GM18499 (cell line): Measurements from ENCODE around the gene P2RX6.
"Not testable (repeated sequence)": the region's sequence is repeated elsewhere in the genome, so short reads cannot be mapped to it uniquely, and the experiment has no call there.

Experiments used
- ATAC-seq: cut with Tn5 transposase; IDR thresholded peaks from one replicate; pipeline ENCODE4 v1.9.1; 2021; ENCODE audit warnings: moderate number of reproducible peaks; ENCODE audit not compliant: insufficient read depth, unreplicated experiment

Gene P2RX6

DNA sequence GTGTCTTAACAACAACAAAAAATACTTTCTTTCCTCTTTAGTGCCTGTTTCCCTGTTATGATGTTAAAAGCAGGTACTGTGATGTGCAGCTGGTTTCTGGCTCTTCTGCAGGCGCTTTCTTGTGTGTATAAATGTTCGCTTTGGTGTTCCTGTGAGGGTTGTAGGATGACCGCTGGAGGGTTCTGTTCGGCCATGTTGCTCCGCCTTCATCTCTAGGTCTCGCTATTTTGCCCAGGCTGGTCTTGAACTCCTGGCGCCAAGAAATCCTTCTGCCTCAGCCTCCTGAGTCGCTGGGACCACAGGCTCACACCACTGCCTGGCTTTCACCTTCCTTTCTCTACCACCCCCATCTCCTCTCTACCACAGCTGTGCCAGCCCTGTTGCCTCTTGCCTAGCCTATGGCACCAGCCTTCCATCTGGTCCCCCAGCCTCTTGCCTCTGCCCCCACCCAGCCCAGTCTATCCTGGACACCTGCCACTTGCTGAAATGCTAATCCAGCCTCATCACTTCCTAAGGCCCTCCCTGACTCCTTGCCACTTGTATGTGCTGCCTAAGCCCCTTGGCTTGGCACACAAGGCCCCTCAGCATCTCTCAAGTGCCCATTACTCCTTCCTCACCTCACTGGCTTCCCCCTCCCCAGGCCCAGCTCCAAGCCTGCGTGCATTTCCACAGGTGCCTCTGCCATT is 36.3 kb downstream of the P2RX6 start:
- ATAC-seq = no peak

DNA sequence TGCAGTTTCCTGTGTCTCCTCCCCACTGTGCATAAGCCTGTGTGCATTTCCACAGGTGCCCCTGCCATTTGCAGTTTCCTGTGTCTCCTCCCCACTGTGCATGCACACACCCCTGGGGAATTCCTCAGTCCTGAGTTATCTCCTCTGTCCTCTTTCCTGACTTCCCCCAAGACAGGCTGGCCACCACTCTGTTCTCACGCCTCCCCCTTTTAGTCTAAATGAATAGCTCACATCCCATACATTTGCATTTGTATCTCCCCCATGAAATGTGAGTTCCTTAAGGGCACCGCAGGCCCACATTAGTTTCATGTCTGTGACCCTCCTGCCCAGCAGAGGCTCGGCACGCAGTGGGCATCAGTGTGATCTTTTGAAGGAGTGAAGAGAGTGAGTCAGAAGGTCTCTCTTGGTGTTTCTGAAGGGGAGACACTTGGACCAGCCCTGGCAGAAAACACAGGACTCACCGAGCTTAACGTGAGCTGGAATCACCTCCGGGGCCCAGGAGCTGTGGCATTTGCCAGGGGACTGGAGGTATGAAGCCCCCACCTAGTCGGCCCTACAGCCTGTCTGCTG is 37.0 kb downstream of the P2RX6 start:
- ATAC-seq = no peak

DNA sequence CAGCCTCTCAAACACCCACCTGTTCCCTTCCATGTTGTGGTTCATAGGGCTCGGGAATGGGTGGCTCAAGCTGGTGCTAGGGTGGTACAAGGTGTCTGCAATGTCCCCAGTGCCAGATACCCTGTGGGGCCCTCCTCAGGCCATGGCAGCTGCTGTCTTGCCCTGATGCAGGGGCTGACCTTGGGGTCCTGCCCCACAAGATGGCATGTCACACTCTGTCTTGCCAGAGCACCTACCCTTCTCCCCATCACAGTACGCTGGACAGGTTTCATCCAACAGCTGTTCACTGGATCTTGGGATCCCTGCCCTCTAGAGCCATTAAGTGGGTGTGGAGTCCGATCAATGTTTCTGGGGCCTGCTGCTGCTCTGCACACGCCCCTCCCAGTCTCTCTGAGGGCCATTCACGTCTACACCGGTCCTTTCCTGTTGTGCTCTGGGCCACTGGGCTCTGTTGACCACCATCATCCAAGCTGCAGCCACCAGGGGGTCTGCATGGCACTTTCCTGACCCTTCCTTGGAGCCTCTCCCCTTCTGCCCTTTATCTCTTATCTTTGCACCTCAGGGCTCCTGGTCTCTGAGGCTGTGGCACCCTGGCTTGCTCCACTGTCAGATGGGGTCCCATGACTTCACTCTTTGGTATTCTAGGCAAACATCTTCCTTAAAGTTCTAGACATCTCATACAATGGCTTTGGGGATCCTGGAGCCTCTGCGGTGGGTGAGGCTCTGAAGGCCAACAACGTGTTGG is 37.9 kb downstream of the P2RX6 start:
- no peak for ATAC-seq

DNA sequence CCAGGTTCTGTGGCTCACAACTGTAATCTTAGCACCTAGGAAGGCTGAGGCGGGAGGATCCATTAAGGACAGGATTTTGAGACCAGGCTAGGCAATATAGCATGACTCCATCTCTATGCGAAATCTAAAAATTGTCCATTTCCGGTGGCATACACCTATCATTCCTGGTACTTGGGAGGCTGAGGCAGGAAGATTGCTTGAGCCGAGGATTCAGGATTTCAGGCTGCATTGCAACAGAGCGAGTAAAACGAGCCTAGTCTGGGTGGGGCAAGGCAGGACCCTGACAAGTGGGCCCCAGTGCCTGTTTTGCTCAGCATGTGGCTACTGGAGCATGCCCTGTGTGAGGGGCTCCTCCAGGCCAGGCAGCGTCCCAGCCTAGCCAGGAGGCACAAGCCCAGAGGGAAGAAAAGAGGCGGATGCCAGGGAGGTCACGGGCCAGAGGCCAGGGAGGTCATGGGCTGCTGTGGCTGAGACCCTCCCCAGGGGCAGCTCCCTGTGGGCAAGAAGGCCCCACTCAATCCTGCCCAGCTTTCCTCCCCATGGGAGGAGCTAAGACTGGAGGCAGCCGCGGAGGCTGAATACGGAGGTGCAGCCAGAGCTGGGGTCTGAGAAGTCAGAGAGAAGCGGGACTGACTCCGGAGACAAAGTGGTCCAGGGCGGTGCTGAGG is 39.2 kb downstream of the P2RX6 start:
- no peak for ATAC-seq

DNA sequence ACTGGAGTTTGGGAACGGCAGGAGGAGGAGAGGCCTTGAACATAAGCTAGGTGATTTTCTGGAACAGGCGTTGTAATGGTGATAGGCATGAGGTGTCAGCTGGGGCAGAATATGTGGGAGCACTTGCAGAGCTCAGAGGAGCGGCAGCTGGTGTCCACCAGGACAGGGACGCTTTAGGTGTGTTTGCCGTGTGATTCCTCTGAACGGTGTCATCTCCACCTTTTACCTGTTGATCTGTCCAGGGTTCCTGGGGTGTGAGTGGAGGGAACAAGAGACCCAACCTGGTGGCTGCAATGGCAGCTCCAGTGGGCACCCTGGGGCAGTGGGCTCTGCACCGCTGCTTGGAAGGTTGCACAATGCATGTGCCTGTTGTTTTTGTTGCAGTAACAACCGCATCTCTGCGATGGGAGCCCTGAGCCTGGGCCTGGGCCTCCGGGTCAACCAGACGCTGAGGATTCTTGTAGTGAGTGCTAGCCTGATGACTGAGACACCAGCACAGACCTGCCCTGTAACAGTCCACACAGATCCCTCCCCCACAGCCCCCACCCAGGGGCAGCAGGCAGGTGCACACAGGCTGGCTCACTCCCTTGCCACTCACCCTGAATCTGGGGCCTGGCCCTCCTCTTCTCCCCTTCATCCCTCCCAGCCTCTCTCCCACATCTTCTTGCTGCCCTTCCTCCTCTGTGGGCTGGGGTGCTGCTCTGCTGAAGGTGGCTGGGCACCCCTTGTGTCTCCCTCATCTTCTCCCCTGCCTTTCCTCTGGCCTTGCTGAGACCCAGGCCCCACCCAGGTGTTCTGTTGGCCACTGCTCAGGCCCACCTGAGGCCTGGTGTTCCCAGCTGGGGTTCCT is 40.0 kb downstream of the P2RX6 start:
- ATAC-seq = no peak

DNA sequence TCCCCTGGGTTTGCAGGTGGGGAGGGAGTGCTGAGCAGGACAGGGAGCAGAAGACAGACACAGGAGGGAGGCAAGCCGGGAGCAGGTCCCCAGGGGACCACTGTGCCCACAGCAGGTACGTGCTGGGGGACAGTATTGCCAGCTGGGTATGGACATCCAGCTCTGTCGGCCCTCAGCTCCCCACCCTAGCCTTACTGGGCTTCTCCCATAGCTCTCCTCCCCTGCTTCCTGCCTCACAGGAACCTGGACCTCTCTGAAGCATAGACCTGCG is 40.5 kb downstream of the P2RX6 start:
- ATAC-seq = no peak

DNA sequence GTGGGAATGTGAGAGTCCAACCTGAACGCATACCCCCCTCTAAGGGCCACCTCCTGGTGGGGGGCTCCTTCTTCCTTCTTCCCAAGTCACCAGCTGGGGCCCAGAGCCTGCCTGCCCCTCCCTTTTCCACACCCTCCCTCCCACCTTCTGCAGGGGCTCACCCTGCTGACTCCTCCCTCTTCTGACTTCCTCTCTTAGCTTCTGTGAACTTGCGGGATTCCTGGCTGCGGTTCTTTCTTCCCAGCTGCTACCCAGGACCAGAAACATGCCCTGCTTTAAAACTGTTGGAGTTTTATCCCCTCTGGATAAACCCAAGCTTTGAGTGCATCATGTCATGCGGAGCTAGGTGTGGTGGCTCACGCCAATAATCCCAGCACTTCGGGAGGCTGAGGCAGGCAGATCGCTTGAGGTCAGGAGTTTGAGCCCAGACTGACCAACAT is 40.9 kb downstream of the P2RX6 start:
- no peak for ATAC-seq

DNA sequence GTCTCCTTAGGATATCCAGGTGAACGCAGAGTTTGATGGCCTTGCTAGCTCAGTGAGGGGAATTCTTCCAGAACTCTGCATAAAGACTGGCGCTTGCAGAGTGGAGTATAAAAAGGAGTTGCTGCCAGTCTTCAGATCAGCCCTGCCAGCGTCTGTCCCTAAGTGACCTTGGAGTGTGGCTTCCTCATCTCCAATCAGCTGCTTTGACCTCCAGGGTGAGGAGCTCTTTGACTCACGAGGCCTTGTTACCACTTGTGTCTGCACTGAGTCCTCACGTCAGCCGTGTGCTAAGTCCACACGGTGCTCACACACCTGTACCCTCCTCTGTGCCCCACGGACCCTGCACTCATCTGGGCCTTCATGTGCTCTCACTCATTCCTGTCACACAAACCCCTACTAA is 45.4 kb downstream of the P2RX6 start:
- not testable (repeated sequence) for ATAC-seq

DNA sequence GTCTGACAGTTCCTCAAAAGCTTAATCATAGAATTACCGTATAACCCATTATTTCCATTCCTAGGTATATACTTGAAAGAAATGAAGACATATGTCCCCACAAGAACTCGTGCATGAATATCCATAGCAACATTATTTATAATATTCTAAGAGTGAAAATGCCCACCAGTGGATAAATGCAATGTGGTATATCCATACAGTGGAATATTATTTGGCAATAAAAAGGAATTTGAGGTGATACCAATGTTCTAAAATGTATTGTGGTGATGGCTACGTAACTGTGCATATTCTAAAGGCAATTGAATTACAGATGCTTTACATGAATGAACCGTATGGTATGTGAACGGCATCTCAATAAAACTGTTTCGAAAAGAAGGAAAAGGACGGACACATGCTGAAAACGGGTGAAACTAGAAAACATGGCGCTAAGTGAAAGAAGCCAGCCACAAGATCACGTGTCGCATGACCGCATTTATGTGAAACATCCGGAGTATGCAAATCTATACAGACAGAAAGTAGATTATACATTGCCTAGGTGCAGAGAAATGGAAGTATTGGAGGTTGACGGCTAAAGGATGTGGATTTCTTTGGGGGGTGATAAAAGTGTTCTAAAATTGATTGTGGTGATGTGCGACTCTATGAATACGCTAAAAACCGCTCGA is 46.8 kb downstream of the P2RX6 start:
- ATAC-seq = not testable (repeated sequence)

DNA sequence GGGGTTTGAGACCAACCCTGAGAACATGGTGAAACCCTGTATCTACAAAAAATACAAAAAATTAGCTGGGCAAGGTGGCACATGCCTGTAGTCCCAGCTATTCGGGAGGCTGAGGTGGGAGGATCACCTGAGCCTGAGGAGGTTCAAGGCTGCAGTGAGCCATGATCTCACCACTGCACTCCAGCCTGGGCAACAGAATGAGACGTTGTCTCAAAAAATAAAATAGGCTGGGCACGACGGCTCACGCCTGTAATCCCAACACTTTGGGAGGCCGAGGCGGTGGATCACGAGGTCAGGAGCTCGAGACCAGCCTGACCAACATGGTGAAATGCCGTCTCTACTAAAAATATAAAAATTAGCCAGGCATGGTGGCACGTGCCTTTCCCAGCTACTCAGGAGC is 49.5 kb downstream of the P2RX6 start:
- ATAC-seq = not testable (repeated sequence)

DNA sequence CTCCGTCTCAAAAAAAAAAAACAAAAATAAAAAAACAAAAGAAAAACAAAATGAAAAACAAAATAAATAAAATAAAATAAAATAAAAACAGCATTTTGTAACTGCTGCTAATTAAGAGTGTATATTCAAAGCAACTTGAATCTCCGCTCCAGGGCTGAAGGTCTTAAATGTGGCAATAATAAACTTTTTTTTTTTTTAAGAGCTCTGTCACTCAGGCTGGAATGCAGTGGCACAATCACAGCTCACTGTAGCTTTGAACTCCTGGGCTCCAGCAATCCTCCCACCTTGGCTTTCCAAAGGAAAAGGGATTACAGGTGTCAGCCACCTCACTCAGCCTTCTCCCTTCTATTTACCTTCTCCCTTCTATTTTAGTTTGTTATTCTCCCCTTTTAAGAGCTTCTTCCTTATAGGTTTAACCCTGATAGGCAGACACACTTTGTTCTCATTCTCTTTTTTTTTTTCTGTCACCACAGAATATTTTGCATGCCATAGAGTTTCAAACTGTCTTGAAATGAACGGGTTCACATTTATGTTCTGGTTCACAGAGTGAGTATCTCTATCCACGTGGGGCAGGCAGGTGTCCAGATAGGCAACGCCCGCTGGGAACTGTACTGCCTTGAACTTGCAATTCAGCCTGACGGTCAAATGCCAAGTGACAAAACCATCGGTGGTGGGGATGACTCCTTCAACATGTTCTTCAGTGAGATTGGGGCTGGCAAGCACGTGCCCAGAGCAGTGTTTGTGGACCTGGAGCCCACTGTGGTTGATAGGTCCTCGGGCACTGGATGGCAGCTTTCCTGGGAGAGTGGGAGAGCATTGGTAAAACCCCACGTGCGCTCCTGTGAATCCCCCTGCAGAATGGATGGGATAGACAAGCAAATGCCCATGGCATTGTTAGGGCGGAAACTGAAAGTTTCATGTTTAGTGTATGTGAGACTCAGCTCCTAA is 50.2 kb downstream of the P2RX6 start:
- ATAC-seq = no peak

DNA sequence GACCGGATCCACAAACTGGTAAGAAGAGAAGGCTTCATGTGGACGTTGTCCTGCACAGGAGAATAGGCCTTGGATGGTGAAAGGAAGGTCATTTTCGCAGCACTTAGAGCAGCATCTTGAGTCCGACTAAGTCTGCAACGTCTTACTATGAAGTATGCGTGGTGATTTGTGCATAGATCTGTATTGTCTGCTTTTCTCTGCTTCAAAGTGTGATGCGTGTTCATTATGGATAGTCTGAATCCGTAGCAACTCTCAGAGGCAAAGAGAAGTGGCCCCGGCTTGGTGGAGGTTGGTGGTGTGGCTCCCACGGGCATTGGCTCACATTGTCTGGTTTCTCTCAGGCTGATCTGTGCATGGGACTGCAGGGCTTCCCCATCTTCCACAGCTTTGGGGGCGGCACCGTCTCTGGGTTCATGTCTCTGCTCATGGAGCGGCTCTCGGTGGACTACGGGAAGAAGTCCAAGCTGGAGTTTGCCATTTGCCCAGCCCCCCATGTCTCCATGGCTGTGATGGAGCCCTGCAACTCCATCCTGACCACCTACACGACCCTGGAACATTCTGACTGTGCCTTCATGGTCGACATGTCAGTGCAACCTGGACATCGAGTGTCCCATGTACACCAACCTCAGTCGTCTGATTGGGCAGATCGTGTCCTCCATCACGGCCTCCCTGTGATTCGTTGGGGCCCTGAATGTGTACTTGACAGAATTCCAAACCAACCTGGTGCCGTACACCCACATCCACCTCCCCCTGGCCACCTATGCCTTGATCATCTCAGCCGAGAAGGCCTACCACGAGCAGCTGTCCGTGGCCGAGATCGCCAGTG is 52.3 kb downstream of the P2RX6 start:
- ATAC-seq = no peak

DNA sequence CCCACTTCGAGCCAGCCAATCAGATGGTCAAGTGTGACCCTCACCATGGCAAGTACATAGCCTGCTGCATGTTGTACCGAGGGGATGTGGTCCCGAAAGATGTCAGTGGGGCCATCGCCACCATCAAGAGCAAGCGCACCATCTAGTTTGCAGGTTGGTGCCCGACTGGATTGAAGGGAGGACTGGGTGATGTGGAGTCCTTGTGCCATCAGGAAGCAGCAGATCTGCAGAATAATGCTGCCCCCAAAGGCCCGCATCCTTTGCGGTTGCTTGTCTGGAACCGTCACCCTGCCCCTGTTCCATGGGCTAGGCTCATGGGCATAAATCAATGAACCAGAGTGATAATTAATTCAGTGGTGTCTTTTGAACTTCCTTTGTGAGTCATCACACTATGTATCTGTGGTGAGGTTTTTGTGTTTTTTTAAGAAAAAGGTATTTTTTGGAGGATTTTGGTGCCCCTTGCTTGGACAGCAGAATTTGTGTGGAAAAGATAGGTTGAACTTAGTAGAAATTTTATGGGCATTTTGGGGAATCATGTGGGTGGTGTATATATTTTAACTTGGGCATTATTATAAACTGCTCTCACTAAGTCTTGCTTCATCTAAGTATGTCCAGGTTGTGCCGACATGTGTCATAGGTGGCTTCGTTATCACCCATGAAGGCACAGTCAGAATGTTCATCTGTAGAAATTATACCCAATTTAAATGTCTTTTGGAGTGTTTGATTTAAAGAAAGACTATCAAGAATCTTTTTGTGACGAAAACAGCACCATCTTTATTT is 53.1 kb downstream of the P2RX6 start:
- ATAC-seq = no peak

DNA sequence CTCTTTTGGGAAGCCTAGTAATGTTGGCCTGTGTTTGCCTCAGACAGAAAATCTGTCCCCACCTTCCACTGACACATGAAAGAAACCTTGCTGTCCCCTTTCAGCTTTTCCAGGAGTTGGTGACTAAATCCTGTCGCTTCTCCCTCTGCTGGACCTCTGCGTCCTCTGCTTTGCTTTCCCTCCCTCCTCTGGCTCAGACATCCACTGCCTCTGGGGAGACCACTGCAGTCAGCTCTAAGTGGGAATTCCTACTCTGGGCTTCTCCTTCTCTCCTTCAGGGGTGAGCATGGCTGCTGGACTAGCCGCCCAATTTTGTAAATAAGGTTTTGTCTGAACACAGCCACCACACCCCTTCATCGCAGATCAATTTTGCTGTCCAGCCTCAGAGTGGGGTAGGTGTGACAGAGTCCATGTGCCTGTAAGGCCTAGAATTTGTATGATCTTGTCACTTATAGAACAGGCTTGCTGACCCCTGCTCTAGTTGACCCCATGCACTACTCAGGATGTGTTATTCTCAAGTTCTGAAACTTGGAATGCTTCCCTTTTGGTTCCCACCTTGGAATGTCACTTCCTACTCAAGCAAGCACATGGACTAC is 53.8 kb downstream of the P2RX6 start:
- no peak for ATAC-seq

DNA sequence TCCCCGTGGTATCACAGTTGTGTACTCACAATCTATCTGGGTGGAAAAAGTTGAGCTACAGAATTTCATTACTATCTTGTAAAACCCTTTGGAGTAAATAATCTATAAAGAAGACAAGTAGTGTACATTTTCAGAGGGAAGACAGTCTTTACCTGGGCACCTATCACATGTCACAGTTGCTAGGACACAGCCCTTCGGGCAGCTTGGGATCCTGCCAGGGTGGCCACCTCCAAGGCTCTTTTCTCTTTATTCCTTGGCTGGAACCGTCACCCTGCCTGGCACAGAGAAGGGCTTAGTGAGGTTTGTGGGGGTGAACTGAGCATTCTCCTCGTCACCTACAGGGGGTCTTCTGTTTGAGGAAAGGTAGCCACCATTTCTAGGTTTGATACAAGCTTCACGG is 54.4 kb downstream of the P2RX6 start:
- no peak for ATAC-seq

DNA sequence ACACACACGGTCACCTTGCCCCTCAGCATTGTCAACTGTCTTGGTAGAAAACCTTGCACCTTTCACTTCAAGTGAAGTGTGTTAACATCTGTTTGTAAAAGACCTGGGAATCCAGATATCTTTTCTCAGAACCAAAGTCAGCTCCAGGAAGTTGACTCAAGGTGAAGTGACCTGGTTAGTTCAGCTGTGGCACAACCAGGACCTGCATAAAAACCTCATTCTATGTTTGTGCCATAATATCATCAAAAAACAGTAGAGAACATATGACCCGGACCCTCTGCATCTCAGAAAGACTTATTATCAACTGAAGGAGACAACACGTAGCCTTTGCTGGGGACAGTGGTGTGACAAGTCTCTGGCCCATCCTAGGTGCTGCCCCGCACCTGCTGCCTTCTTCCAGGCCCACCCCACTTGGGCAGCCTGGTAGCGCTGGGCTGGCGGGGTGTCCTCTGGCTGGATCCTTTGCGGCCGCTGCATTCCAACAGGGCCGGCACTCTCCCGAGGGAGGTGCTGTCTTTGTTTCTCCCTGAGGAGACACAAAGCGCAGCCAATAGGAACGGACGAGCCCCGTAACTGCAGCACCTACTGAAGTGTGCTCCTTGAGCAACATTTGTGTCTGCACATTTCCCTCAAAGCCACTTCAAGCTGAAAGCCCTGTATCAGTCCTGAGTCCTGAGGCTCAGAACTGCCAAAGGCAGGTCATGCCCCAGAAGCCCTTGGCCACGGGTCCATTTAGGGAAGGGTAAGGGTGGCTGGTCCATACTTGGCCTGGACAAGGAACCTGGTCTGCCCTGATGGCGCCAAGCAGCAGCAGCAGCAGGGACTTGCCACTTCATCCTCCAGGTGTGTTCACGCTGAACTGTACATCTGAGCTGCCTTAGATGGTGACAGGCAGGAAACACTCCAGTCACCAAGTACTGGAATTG is 56.0 kb downstream of the P2RX6 start:
- ATAC-seq = no peak
